T-helper 1 cell treated with Interleukin-12 subunit alpha and Interleukin-12 subunit beta and Interleukin-4 antibody, amounts not matched to agents 30 μg/mL and 1 μg/mL, for 36 hours (primary cell): ENCODE measurements around the gene WNT3.
"Not testable (repeated sequence)": the region's sequence is repeated elsewhere in the genome, so short reads cannot be mapped to it uniquely, and the experiment has no call there.

Experiments used
- H3K27ac Mint-ChIP-seq: one replicate; pipeline ENCODE4 v1.8.0; 2021; ENCODE audit warnings: mild to moderate bottlenecking, mixed read lengths
- H3K27me3 Mint-ChIP-seq: one replicate; pipeline ENCODE4 v1.8.0; 2021; ENCODE audit warnings: low read depth, mixed read lengths
- H3K36me3 Mint-ChIP-seq: one replicate; pipeline ENCODE4 v1.8.0; 2021; ENCODE audit warnings: low read depth, mixed read lengths
- H3K4me1 Mint-ChIP-seq: one replicate; pipeline ENCODE4 v1.8.0; 2021; ENCODE audit warnings: low read depth, mixed read lengths
- H3K4me3 Mint-ChIP-seq: one replicate; pipeline ENCODE4 v1.8.0; 2021; ENCODE audit warnings: mild to moderate bottlenecking, moderate library complexity, mixed read lengths
- H3K9me3 Mint-ChIP-seq: one replicate; pipeline ENCODE4 v1.8.0; 2021; ENCODE audit warnings: mixed read lengths

The WNT3 gene

GRCh38 chr17:46764000-46764708 lies 54.3 kb downstream of the WNT3 start:
- H3K4me1 Mint-ChIP-seq = no peaks in the 10 kb centered on the region
- H3K27ac Mint-ChIP-seq = no peak overlapping the region
- H3K27me3 Mint-ChIP-seq = peaks cover 12% of the 10 kb centered on the region
- H3K36me3 Mint-ChIP-seq = peaks cover 2% of the 10 kb centered on the region
- no peak overlapping the region for H3K4me3 Mint-ChIP-seq
- no peaks in the 10 kb centered on the region for H3K9me3 Mint-ChIP-seq

GRCh38 chr17:46763416-46763815 lies 55.1 kb downstream of the WNT3 start:
- no peaks in the 10 kb centered on the region for H3K9me3 Mint-ChIP-seq
- no peaks in the 10 kb centered on the region for H3K4me1 Mint-ChIP-seq
- H3K27ac Mint-ChIP-seq = no peak overlapping the region
- peaks cover 4% of the 10 kb centered on the region for H3K36me3 Mint-ChIP-seq
- H3K27me3 Mint-ChIP-seq = peaks cover 6% of the 10 kb centered on the region
- H3K4me3 Mint-ChIP-seq = no peak overlapping the region

GRCh38 chr17:46759141-46759540 lies 59.4 kb downstream of the WNT3 start:
- Mint-ChIP-seq H3K4me1 (peaks cover 2% of the 10 kb centered on the region), H3K9me3 (no peaks in the 10 kb centered on the region), H3K36me3 (peaks cover 24% of the 10 kb centered on the region), H3K27ac (no peak overlapping the region), H3K4me3 (no peak overlapping the region), H3K27me3 (no peaks in the 10 kb centered on the region)

- no peak overlapping the region for H3K27ac Mint-ChIP-seq
Measured at GRCh38 chr17:46758614-46759013, 59.9 kb downstream of the WNT3 start.

GRCh38 chr17:46757588-46757987 lies 60.9 kb downstream of the WNT3 start:
- H3K4me1 Mint-ChIP-seq, H3K4me3 Mint-ChIP-seq, H3K27me3 Mint-ChIP-seq, H3K9me3 Mint-ChIP-seq, H3K27ac Mint-ChIP-seq: not testable (repeated sequence)
- H3K36me3 Mint-ChIP-seq = peaks cover 26% of the 10 kb centered on the region

More at GRCh38 chr17:46758614-46759013, 59.9 kb downstream of the WNT3 start:
- no peaks in the 10 kb centered on the region for H3K27me3 Mint-ChIP-seq
- peaks cover 26% of the 10 kb centered on the region for H3K36me3 Mint-ChIP-seq
- H3K9me3 Mint-ChIP-seq = no peaks in the 10 kb centered on the region
- no peak overlapping the region for H3K4me3 Mint-ChIP-seq
- peaks cover 2% of the 10 kb centered on the region for H3K4me1 Mint-ChIP-seq

GRCh38 chr17:46756861-46757260 lies 61.6 kb downstream of the WNT3 start:
- H3K36me3 Mint-ChIP-seq = peaks cover 26% of the 10 kb centered on the region
- no peak overlapping the region for H3K27ac Mint-ChIP-seq
- peaks cover 2% of the 10 kb centered on the region for H3K4me1 Mint-ChIP-seq
- no peaks in the 10 kb centered on the region for H3K9me3 Mint-ChIP-seq
- no peak overlapping the region for H3K4me3 Mint-ChIP-seq
- H3K27me3 Mint-ChIP-seq = no peaks in the 10 kb centered on the region

- H3K27me3 Mint-ChIP-seq = no peaks in the 10 kb centered on the region
- H3K4me1 Mint-ChIP-seq = peaks cover 2% of the 10 kb centered on the region
- no peak overlapping the region for H3K4me3 Mint-ChIP-seq
- peaks cover 26% of the 10 kb centered on the region for H3K36me3 Mint-ChIP-seq
- H3K27ac Mint-ChIP-seq = no peak overlapping the region
- no peaks in the 10 kb centered on the region for H3K9me3 Mint-ChIP-seq
Measured at GRCh38 chr17:46756081-46756735, 62.3 kb downstream of the WNT3 start.

- Mint-ChIP-seq H3K4me1 (peaks cover 2% of the 10 kb centered on the region), H3K4me3 (no peak overlapping the region), H3K27me3 (no peaks in the 10 kb centered on the region), H3K27ac (no peak overlapping the region), H3K36me3 (peaks cover 22% of the 10 kb centered on the region), H3K9me3 (no peaks in the 10 kb centered on the region)
Measured at GRCh38 chr17:46753776-46754175, 64.7 kb downstream of the WNT3 start.

GRCh38 chr17:46751425-46751824 lies 67.1 kb downstream of the WNT3 start:
- H3K27me3 Mint-ChIP-seq = no peaks in the 10 kb centered on the region
- H3K36me3 Mint-ChIP-seq = peaks cover 19% of the 10 kb centered on the region
- no peak overlapping the region for H3K27ac Mint-ChIP-seq
- H3K9me3 Mint-ChIP-seq = no peaks in the 10 kb centered on the region
- peaks cover 2% of the 10 kb centered on the region for H3K4me1 Mint-ChIP-seq
- no peak overlapping the region for H3K4me3 Mint-ChIP-seq

- Mint-ChIP-seq H3K4me3 (no peak overlapping the region), H3K27me3 (no peaks in the 10 kb centered on the region), H3K36me3 (peaks cover 2% of the 10 kb centered on the region), H3K9me3 (no peaks in the 10 kb centered on the region), H3K4me1 (no peaks in the 10 kb centered on the region), H3K27ac (no peak overlapping the region)
Measured at GRCh38 chr17:46745376-46745775, 73.1 kb downstream of the WNT3 start.

- H3K27me3 Mint-ChIP-seq = no peaks in the 10 kb centered on the region
- H3K4me3 Mint-ChIP-seq = no peak overlapping the region
- H3K4me1 Mint-ChIP-seq = no peaks in the 10 kb centered on the region
- H3K36me3 Mint-ChIP-seq = peaks cover 4% of the 10 kb centered on the region
- H3K27ac Mint-ChIP-seq = no peak overlapping the region
- no peaks in the 10 kb centered on the region for H3K9me3 Mint-ChIP-seq
Measured at GRCh38 chr17:46744441-46744840, 74.1 kb downstream of the WNT3 start.

- H3K27me3 Mint-ChIP-seq = no peaks in the 10 kb centered on the region
- H3K9me3 Mint-ChIP-seq = no peaks in the 10 kb centered on the region
- no peak overlapping the region for H3K4me3 Mint-ChIP-seq
- H3K27ac Mint-ChIP-seq = no peak overlapping the region
- H3K4me1 Mint-ChIP-seq = no peaks in the 10 kb centered on the region
- peaks cover 4% of the 10 kb centered on the region for H3K36me3 Mint-ChIP-seq
Measured at GRCh38 chr17:46742565-46743270, 75.8 kb downstream of the WNT3 start.

- peaks cover 7% of the 10 kb centered on the region for H3K36me3 Mint-ChIP-seq
- no peak overlapping the region for H3K27ac Mint-ChIP-seq
- H3K9me3 Mint-ChIP-seq = no peaks in the 10 kb centered on the region
- no peaks in the 10 kb centered on the region for H3K27me3 Mint-ChIP-seq
- no peaks in the 10 kb centered on the region for H3K4me1 Mint-ChIP-seq
- no peak overlapping the region for H3K4me3 Mint-ChIP-seq
Measured at GRCh38 chr17:46741122-46741730, 77.3 kb downstream of the WNT3 start.

GRCh38 chr17:46739982-46740381 lies 78.5 kb downstream of the WNT3 start:
- H3K4me3 Mint-ChIP-seq = no peak overlapping the region
- no peaks in the 10 kb centered on the region for H3K4me1 Mint-ChIP-seq
- no peak overlapping the region for H3K27ac Mint-ChIP-seq
- no peaks in the 10 kb centered on the region for H3K27me3 Mint-ChIP-seq
- peaks cover 5% of the 10 kb centered on the region for H3K36me3 Mint-ChIP-seq
- no peaks in the 10 kb centered on the region for H3K9me3 Mint-ChIP-seq
